ENCODE results near the gene TSC22D2. TPM values are rescaled to one million over a fixed set of nuclear protein-coding genes. Genes with fewer than 3 reads are reported as not detected.

TSC22D2 gene
- total RNA-seq, 1 donor from 2014 or later, result 64.4 TPM

GRCh38 chr3:150377601-150378300 lies 30.3 kb upstream of the TSC22D2 start:
- Mint-ChIP-seq H3K4me3 (no peak overlapping the region), H3K27me3 (no peaks in the 10 kb centered on the region), H3K9me3 (peaks cover 10% of the 10 kb centered on the region), H3K4me1 (ENCODE audit: unreplicated experiment) (peaks cover 26% of the 10 kb centered on the region), H3K27ac (peak overlapping the region; percentile 6), H3K36me3 (no peaks in the 10 kb centered on the region)
- DNase-seq (ENCODE audit: extremely low spot score, unreplicated experiment), result no peak
- no peak for TF ChIP-seq CTCF (conservative IDR thresholded peaks at IDR 0.05)

GRCh38 chr3:150378301-150378748 lies 29.8 kb upstream of the TSC22D2 start:
- TF ChIP-seq CTCF (conservative IDR thresholded peaks at IDR 0.05), result no peak
- Mint-ChIP-seq H3K9me3 (peaks cover 9% of the 10 kb centered on the region), H3K36me3 (no peaks in the 10 kb centered on the region), H3K4me1 (ENCODE audit: unreplicated experiment) (peaks cover 25% of the 10 kb centered on the region), H3K27me3 (no peaks in the 10 kb centered on the region), H3K27ac (peak overlapping the region; percentile 6), H3K4me3 (no peak overlapping the region)
- DNase-seq (ENCODE audit: extremely low spot score, unreplicated experiment), result no peak

- peaks cover 27% of the 10 kb centered on the region for H3K4me1 Mint-ChIP-seq (ENCODE audit: unreplicated experiment)
- no peak overlapping the region for H3K4me3 Mint-ChIP-seq
- no peak for DNase-seq (ENCODE audit: extremely low spot score, unreplicated experiment)
- peaks cover 9% of the 10 kb centered on the region for H3K9me3 Mint-ChIP-seq
- H3K27ac Mint-ChIP-seq, result no peak overlapping the region
- H3K27me3 Mint-ChIP-seq, result no peaks in the 10 kb centered on the region
- TF ChIP-seq CTCF (conservative IDR thresholded peaks at IDR 0.05), result no peak
- no peaks in the 10 kb centered on the region for H3K36me3 Mint-ChIP-seq
These were observed 28.6 kb upstream of the TSC22D2 start for GRCh38 chr3:150379469-150379868.

- Mint-ChIP-seq H3K36me3 (no peaks in the 10 kb centered on the region), H3K27ac (peak overlapping the region; percentile 52), H3K27me3 (no peaks in the 10 kb centered on the region), H3K4me1 (ENCODE audit: unreplicated experiment) (peaks cover 8% of the 10 kb centered on the region), H3K9me3 (peaks cover 4% of the 10 kb centered on the region), H3K4me3 (peak overlapping the region; percentile 55)
- no peak for DNase-seq (ENCODE audit: extremely low spot score, unreplicated experiment)
- TF ChIP-seq CTCF (conservative IDR thresholded peaks at IDR 0.05), result peak; percentile 72
These were observed 23.5 kb upstream of the TSC22D2 start for GRCh38 chr3:150384296-150385212.

- H3K4me1 Mint-ChIP-seq (ENCODE audit: unreplicated experiment), result peaks cover 8% of the 10 kb centered on the region
- H3K36me3 Mint-ChIP-seq, result no peaks in the 10 kb centered on the region
- DNase-seq (ENCODE audit: extremely low spot score, unreplicated experiment), result no peak
- H3K4me3 Mint-ChIP-seq, result no peak overlapping the region
- H3K27ac Mint-ChIP-seq, result no peak overlapping the region
- peak; percentile 11 for TF ChIP-seq CTCF (conservative IDR thresholded peaks at IDR 0.05)
- no peaks in the 10 kb centered on the region for H3K27me3 Mint-ChIP-seq
- H3K9me3 Mint-ChIP-seq, result peaks cover 4% of the 10 kb centered on the region
These were observed 22.5 kb upstream of the TSC22D2 start for GRCh38 chr3:150385296-150386242.

All from type B pancreatic cell (in vitro differentiated cells).